IPS-NIHi11 (cell line): ENCODE measurements around the gene BANP.
"Not testable (repeated sequence)": the region's sequence is repeated elsewhere in the genome, so short reads cannot be mapped to it uniquely, and the experiment has no call there.

ENCODE experiments used
- DNase-seq: peaks from one replicate; pipeline ENCODE4 v3.0.0; 2012; ENCODE audit warnings: mixed read lengths, low spot score

Gene BANP, protein sequence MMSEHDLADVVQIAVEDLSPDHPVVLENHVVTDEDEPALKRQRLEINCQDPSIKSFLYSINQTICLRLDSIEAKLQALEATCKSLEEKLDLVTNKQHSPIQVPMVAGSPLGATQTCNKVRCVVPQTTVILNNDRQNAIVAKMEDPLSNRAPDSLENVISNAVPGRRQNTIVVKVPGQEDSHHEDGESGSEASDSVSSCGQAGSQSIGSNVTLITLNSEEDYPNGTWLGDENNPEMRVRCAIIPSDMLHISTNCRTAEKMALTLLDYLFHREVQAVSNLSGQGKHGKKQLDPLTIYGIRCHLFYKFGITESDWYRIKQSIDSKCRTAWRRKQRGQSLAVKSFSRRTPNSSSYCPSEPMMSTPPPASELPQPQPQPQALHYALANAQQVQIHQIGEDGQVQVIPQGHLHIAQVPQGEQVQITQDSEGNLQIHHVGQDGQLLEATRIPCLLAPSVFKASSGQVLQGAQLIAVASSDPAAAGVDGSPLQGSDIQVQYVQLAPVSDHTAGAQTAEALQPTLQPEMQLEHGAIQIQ

DNA sequence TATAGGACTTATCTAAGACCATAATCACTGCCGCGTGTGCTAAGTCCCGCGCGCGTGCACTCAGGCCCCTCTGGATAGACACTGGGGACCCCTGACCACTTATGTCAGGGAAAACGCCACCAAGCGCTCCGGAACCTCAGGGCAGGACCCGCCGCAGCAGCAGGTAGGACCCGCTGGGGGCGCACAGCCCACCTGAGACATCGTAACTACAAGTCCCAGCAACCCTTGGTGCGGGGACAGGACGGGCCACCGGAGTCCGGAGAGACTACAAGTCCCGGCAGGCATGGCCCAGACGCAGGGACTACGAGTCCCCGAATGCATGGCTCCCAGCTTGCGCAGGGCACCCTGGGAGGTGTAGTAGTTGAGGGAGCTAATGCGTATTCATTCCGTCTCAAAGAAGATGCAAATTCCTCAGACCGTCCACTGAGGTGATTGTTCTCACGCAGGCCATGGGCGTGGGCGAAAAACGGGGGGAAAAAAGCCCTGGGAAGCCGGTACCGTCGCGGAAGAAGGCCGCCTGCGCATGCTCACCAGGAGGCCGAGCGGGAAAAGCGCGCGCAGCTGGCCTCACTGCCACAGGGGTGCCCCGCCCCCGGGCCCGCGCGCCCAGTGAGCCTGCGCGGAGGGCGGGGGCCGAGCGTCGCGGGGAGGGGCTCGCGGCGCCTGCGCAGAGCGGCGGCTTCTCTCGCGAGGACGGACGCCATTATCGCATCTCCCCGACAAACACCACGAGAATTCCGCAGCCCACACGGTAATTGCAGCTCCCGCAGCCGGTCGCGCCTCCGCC is at the start of gene BANP:
TSS of gene BANP (plus strand) at position 670 of the 787 bp plus-strand sequence. CDS start 23,682 bp downstream, outside the sequence.
- DNase-seq, result peak; percentile 96

DNA sequence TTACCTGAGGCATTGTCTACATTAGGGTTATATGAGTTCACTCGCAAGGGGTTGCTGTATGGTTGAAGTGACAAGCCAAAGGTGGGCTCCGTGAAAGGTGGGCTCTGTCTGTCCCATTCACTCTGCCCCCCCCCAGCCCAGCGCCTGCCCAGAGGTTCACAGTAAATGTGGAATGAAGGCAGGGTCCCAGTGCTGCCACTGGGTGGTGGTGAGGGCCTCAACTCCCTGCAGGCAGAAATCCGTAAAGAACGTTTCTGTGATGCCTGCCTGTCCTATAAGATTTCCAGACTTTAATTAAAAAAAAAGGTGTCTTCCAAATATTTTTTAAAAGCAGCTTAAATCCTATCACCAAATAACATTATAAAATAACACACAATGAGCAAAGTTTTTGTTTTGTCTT is 46.3 kb upstream of the BANP start:
- DNase-seq, result not testable (repeated sequence)

DNA sequence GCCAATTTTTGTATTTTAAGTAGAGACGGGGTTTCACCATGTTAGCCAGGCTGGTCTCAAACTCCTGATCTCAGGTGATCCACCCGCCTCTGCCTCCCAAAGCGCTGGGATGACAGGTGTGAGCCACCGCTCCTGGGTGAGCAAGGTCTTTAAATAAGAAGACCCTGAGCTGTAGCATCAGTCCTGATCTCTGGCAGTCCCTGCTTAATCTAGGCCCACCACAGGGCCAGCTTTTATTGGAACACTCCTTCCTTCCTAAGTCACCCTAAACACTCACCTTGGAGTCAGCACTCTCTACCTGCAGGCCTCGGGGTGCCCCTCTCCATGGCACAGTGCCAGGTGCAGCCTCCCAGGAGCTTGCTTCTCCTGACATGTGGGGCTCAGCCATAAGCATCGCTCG is 45.7 kb upstream of the BANP start:
- not testable (repeated sequence) for DNase-seq

DNA sequence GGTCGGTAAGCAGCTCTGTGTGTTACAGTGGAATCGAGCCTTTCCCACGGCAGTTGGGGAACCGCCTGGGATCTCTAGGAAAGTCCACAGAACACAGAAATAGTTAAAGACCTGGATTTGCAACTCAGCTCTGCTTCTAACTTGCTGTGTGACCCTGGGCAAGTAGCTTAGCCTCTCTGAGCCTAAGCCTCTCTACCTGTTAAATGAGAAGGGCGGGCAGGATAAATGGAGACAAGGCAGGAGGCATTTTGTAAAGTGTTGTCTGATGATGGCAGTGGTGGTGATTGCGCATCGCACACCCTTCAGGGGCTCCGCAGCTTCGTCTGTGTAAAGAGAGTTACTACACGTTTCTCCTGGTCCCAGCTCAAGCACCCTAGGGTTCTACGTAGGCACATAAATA is 43.1 kb upstream of the BANP start:
- DNase-seq, result not testable (repeated sequence)

DNA sequence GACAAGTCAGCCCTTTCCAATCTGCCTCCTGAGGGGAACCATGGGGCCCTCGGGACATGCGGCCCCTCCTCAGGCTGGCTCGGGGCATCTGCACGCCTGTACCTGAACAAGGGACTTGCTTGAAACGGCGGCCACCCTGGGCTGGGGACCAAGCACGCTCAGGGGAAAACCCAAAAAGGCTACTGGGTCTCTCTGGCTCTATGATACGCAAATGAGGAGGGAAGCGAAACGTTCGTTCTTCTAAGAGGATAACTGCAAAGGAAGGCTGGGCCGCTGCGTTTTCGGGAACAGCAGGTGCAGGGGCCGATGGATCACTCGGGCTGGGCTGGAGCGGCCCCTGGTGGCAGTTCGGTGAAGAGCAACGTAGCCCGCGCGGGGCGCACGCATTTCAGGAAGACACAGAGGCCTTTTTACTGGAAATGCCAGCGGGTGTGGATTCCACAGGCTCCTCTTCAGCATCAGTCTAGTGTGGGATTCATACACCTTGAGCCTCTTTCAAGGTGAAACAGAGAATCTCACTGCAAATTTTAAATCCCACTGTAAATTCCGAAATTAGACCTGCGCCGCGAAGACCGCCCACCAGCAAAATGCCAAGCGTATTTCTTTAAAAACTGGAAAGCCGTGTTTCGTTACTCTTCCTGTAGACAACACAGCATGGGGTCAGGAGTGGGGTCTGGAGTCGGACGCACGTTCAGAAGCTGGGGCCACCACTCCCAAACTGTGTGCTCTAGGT is 41.9 kb upstream of the BANP start:
- peak; percentile 86 for DNase-seq

DNA sequence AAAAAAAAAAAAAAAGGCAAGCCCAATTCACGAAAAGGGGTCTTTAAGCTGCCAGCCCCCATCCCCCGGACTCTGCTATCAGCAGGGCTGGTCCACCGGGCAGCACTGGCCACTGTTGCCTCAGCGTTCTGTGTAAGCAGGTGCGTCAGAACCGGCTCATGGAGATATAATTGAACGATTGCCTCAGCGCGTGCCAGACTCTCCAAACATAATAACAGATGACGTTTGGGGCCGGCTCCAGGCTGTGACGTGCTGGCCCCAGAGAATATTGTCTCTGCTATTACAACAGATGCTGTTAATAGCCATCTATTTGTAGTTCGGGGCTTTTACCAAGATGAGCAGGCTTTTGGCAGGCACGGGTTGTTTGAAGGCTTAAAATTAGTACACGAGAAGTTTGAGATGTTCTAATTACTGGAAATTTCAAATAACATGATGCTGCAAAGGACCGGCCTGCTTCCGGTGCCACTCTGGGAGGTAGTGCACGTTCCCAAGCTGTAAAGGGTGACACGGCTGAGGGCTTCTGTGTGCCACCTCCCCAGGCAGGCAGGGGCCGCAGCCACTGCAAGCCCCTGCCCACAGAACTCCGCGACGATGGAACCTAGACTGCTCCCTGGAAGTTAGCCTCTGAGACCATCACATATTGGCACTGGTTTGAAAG is 40.0 kb upstream of the BANP start:
- DNase-seq, result not testable (repeated sequence)

DNA sequence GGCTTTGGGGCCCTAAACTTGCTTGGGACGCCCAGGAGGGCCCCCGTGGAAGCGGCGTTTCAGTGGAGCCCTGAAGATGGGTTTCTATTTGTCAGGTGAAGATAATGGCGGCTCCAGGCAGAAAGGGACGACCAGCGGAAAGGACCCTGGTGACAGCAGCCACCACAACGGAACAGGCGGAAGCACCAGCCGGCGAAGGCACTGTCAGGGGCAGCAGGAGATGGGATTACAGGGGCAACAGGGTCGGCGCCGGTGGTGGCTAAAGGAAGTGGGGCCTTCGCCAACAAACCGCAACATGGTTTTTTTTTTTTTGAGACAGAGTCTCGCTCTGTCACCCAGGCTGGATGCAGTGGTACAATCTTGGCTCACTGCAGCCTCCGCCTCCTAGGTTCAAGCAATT is 38.5 kb upstream of the BANP start:
- DNase-seq, result not testable (repeated sequence)

DNA sequence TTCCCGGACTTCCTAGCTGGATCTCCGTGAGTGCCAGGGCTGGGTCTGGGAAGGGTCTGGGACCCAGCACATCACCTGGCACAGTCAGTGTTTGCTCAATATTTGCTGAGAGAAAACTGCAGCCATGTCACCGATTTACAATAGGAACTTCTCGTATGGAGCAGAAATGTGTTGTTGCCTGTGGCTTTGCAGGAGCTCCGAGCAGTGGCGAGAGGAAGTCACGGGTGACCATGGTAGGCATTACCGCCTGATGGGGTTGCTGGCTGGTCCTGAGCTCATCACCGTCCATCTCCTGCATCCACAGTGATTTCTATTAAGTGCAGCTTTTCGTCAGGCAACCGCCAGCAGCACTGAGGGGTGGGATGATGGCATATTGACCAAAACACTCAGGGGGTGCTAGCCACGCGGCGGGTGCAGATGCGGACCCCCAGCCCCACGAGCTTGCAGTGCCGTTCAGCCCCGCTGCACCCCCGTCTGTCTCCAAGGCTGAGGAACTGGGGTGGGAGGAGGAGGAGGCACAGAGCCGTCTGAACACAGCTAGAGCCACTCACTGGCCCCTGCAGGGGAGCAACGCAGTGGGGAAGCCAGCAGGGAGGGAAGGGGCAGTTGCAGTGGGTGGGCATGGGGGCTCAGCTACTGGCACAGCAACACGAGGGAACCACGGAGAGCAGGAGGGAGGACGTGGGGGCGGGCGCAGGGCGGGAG is 37.1 kb upstream of the BANP start:
- DNase-seq, result not testable (repeated sequence)

DNA sequence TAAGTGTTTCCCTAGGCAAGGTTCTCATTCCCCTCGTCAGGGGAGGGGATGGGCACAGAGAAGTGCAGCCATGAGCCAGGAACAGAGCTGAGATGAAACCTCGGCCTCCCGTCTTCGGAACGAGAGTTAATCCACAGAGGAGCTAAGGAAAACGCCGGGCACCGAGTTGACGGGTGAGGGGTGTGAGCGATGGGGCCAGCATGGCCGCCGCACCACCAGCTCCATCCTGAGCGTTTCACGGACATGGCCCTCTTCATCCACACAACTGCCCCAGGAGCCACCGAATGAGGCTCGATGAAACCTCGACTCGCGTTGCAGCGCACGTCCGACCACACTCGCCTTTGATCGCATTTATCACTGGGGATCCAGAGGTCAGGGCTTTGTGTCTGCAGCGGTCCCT is 36.4 kb upstream of the BANP start:
- DNase-seq, result no peak

DNA sequence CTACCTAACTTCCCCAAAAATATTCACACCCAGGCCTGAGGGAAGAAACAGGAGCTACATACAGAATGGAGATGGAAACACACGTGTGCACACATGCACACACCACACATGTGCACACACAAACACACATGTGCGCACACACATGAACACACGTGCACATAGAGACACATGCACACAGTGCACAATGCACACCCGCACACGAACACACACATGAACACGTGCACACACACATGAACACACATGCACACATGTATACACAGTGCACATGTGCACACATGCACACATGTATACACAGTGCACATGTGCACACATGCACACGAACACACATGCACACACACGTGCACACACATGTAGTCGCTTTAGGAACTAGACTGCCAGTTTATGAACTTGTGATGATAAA is 33.7 kb upstream of the BANP start:
- DNase-seq, result no peak

DNA sequence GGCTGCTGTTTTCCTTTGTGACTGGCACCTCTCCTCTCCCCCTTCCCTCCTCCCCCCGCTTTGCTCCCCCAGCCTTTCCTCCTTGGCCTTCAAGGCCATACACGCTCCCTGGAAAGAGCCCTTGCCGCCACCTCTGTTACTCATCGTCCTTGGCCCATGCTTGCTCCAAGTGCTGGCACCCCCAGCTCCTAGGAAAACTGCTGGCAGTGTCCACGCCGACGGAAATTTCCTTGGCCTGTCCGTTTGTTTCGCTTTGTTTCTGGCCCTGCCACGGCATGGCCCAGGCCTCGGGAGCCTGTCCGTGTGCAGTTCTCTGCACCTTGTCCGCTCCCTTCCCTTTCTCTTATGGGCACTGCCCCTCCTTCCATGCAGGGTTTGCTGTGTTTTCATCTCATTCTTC is 32.9 kb upstream of the BANP start:
- no peak for DNase-seq

DNA sequence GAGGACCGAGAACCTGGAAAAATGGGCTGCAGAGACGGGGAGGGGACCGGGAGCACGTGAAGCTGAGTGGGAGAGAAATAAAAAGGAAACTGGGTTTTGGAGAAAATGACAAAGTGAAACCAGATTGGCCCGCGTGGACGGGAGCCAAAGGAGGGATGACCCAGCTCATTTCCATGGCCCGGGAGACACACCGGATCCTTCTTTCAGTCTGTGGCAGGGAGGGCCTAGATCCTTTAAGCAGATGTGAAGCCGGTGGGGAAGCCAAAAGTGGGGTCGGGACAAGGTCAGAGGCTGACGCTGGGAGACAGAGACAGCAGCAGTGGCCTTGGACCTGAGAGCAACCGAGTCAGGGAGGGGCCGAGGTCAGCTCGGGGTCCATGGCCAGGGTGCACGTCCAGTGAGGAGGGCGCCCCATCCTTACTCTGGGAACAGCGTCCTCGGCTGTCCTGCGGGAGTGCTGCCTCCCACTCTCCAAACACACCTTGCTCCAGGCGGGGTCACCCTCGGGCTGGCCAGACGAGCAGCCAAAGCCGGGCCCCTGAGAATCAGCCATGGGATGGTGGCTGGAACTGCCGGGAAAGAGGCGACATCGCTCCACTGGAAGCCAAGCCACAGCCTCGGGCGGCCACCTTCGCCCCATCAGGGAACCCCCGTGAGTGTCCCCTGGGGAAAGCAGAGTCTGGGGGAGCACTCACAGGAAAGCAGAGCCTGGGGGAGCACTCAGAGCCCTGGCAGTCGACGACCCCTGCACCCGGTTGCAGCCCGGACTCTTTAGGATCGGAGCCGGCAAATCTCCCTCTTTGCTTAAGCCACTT is 32.2 kb upstream of the BANP start:
- no peak for DNase-seq

DNA sequence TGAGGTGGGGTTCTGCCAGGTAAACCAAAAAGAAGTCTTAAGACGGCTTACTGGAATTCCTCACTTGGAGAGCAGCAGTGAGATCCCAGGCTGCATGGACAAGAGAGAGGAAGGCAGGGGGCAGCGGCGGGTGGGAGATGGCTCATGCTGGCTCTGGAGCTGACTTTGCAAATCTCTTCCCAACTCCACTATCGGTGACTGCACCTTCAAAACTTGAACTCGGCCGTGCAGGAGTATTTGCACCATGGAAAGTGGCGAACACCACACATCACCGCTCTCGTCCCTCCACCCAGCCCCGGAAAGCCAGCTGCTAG is 31.6 kb upstream of the BANP start:
- DNase-seq, result no peak

DNA sequence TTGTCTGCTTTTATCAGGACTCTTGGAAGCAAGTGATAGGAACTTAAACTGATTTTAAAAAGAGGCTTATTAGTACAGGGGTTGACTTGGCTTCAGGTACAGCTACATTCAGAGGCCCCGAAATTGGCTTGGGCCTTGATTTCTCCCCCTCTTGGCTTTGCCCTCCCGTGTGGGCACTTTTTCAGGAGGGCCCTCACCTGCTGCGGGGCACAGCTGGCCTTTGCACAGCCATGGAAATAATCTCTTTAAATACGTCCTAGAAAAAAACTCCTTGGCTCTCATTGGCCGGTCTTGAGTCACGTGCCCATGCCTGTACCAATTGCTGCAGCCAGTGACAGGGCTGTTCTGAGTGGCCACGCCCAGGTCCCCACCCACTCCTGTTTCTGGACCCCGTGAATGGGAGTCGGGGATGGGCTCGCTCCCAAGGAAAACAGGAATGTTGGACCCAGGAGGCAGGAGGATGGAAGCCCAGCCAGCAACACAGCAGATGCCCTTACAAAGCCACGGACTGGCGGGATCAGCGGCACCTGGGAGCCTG is 29.9 kb upstream of the BANP start:
- DNase-seq, result no peak

DNA sequence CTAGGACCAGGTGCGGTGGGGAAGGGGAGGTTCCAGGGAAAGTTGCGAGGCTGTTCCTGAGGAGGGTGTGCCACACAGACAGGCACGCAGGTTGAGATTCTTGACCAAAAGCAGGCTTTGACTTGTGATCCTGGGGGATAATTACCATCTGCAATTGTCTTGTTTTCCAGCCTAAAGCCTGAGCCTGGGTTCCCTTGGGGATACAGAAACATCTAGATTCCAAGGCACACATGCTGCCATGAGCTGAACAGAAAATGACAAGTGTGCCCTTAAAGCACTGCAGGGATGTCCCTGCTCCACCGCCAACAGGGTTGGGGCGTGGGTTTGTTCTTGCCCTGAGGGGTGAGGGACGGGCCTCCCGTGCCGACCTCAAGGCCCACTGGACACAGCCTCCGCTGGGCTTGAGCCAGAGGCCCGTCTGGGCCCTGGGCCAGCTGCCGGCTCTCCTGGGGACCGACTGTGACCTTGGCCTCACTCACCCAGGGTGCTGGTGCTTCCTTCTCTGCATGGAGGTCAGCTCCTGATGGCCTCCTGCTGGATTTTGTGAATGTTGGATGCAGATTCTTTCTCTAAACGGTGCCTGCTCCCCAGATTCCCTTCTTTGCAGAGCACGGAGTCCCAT is 28.9 kb upstream of the BANP start:
- peak; percentile 31 for DNase-seq

DNA sequence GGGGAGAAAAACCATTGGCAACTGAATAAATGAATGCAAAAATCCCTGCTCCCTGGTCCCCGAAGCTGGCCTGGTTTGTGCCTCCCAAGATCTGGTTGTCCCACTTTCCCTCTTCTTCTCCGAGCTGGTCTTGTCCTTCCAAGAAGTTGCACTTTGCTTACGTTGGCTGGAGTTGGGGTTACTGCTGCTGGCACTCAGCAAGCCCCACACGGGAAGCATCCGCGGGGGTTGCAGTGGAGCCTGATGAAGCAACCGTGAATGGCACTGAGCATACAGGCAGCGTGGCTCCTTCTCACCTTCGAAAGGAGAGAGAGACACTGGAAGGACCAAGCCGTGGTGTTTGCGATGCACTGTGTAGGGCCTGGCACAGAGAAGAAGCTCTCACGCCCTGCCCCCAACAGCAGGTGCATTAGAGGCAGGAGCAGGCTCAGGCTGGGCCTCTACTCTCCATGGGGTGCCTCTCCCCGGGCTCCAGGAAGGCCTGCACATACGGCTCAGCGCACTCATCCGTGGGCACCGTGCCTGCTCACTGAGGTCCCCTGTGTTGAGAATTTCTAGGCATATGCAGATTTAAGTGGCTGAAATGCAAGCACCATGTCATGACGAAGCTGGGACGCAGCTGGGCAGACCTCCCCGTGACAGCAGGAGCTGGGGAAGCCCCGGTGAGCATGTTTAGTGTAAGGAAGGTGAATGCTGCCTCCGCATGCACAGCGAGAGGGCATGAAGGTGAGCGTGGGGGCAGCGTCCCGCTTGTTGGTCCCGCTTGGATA is 27.0 kb upstream of the BANP start:
- DNase-seq, result peak; percentile 49

DNA sequence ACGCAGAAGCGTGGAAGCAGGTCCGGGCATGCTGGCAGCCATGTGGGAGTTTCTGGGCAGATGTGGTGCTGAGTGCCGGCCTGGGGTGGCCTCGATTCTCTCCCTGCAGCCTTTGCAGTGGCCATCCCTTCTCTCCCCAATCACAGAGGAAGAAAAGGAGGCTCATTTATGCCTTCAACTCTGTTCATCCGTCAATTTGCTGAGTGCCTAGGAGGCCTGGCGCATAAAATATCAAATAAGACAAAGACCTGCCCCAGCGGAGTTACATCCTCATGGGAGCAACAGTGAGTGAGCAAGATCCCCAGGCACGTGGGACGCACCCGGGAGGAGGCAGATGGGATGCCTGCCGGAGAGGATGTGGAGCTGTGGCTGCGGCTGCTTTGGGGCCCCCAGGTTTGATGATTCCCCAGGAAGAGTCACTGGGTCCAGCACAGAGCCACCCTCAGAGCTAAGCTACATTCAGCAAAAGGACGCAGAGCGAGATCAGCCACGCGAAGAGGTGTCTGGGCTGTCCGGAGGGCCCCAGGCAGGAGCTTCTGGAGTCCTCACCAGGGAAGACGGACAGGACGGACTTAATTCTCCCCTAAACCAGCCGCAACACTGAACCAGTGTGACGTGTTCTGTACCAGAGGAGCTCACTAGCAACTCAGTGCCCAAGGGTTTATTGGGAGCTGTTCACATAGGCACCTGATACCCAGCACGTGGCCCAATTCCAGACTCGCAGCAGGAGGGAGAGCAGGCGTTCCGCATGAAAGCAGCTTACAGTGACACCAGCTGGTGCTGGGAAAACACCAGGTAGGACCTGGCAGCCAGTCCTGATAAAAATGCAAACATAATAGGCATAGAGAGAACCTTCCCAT is 26.2 kb upstream of the BANP start:
- peak; percentile 59 for DNase-seq
